Gastrocnemius medialis (tissue), 4 donors: ENCODE results near the gene GAS7. TPM values are rescaled to one million over a fixed set of nuclear protein-coding genes. Genes with fewer than 3 reads are reported as not detected.

Experiments used
- ATAC-seq, 2 donors: fragments of 150-250 bp; one replicate each; pipeline ENCODE4 v1.9.1; 2016
- DNase-seq, 2 donors: peaks; one replicate each; pipeline ENCODE4 v3.0.0-alpha.2; 2019
- H3K27ac ChIP-seq, 4 donors: fragments of 200-600 bp; sonication (generic); 1 replicate in 1 of 4; 2 replicates in 3 of 4; pipeline ENCODE4 v1.5.1; 2016 to 2018; ENCODE audit warnings: mild to moderate bottlenecking in 2 of 4, moderate library complexity in 1 of 4
- H3K27me3 ChIP-seq, 3 donors: fragments of 200-600 bp; sonication (generic) in 2 of 3; 1 replicate in 1 of 3; 2 replicates in 2 of 3; pipeline versions ENCODE4 v1.5.1 to v1.6.0; 2016 to 2019; ENCODE audit warnings: mild to moderate bottlenecking in 1 of 3, moderate library complexity in 1 of 3
- H3K36me3 ChIP-seq, 2 donors: fragments of 200-600 bp; sonication (generic) in 1 of 2; one replicate each; pipeline ENCODE4 v1.5.1; 2017 to 2018
- H3K4me1 ChIP-seq, 2 donors: fragments of 200-600 bp; sonication (generic) in 1 of 2; one replicate each; pipeline ENCODE4 v1.5.1; 2016 to 2017; ENCODE audit warnings: mild to moderate bottlenecking in 2 of 2
- H3K4me3 ChIP-seq, 4 donors: fragments of 200-600 bp; sonication (generic) in 3 of 4; 1 replicate in 1 of 4; 2 replicates in 3 of 4; pipeline ENCODE4 v1.5.1; 2016 to 2019; ENCODE audit warnings: mild to moderate bottlenecking in 2 of 4
- H3K9me3 ChIP-seq, 3 donors: fragments of 200-600 bp; sonication (generic) in 2 of 3; 1 replicate in 1 of 3; 2 replicates in 2 of 3; pipeline ENCODE4 v1.5.1; 2016 to 2019
- POLR2A ChIP-seq, 2 donors: fragments of 450-650 bp; IDR thresholded peaks; one replicate each; pipeline ENCODE4 v1.6.1; 2017; ENCODE audit warnings: antibody characterized with exemption in 2 of 2, mild to moderate bottlenecking in 2 of 2, moderate library complexity in 2 of 2
- in situ Hi-C, 4 donors: fragments of 200-750 bp; cut with MboI; loops; one replicate each; pipeline versions ENCODE4 v1.15.0 to v1.8.0; 2017; ENCODE audit warnings: low sequenced_read_pairs in 4 of 4
- intact Hi-C: fragments of 100-400 bp; cut with DNase I; formaldehyde crosslinking; loops from one replicate; pipeline ENCODE4 v1.15.1; 2023; ENCODE audit warnings: low total_unique reads
- total RNA-seq, 4 donors: library from RNA; depleted of rRNA; stranded (reverse); fragments of >200 nt; gene quantifications; one replicate each; pipeline versions ENCODE4 v1.1.0 to v1.2.3, GENCODE V29; 2016
- TF ChIP-seq, protein P1 (sequence below), 5 experiments: fragments of 450-650 bp in 3 of 5; fragments of 200-600 bp in 2 of 5; sonication (generic) in 2 of 5; IDR thresholded peaks in 4 of 5; conservative IDR thresholded peaks in 1 of 5; 1 replicate in 4 of 5; 2 replicates in 1 of 5; pipeline ENCODE4 v1.5.1; 2016 to 2019; ENCODE audit warnings: antibody characterized with exemption in 5 of 5, mild to moderate bottlenecking in 3 of 5, moderate library complexity in 3 of 5

GAS7 gene
- total RNA-seq, 4 donors from 2014 or later: 5.8 to 7.1 (median 6.1) TPM

DNA sequence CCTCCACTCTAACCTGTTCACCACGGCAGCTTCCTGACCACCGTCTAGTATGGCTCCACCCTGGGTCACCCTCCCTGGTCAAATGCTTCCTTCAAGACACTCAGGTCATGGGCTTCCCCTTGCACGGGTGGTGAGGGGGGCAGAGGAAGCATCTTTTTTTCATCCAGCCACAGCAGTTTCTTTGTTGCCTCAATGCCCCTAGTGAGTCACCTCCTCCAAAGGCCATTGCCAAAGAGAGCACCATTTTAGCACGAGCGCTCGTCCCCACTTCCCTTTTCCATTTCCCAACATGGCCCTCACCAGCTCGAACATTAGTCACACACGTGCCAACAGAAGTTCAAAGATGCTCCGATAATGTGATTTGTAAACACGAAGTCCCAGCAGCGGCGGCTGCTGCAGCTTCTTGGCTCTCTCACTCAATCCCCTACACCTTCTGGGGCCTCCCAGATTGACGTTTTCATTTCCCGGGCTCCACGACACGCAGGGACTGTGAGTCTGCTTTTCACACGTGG is 134.6 kb downstream of the GAS7 start:
- Histone ChIP-seq H3K27me3 (no peaks in the 10 kb centered on the region), H3K27ac (no peak overlapping the region), H3K9me3 (no peaks in the 10 kb centered on the region), H3K4me3 (no peak overlapping the region), H3K4me1 (no peaks in the 10 kb centered on the region), H3K36me3 (no peaks in the 10 kb centered on the region)
- intact Hi-C loops: no loop called here
- ATAC-seq: peak in 1 of 2 donors; percentile 29
- TF ChIP-seq, protein P1, sequence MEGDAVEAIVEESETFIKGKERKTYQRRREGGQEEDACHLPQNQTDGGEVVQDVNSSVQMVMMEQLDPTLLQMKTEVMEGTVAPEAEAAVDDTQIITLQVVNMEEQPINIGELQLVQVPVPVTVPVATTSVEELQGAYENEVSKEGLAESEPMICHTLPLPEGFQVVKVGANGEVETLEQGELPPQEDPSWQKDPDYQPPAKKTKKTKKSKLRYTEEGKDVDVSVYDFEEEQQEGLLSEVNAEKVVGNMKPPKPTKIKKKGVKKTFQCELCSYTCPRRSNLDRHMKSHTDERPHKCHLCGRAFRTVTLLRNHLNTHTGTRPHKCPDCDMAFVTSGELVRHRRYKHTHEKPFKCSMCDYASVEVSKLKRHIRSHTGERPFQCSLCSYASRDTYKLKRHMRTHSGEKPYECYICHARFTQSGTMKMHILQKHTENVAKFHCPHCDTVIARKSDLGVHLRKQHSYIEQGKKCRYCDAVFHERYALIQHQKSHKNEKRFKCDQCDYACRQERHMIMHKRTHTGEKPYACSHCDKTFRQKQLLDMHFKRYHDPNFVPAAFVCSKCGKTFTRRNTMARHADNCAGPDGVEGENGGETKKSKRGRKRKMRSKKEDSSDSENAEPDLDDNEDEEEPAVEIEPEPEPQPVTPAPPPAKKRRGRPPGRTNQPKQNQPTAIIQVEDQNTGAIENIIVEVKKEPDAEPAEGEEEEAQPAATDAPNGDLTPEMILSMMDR (IDR thresholded peaks at IDR 0.05 in 4 of 5, conservative IDR thresholded peaks at IDR 0.05 in 1 of 5): no peak
- no peak for TF ChIP-seq POLR2A (IDR thresholded peaks at IDR 0.05)
- DNase-seq: peak in 1 of 2 donors; percentile 46
- in situ Hi-C loops: no loop called here

DNA sequence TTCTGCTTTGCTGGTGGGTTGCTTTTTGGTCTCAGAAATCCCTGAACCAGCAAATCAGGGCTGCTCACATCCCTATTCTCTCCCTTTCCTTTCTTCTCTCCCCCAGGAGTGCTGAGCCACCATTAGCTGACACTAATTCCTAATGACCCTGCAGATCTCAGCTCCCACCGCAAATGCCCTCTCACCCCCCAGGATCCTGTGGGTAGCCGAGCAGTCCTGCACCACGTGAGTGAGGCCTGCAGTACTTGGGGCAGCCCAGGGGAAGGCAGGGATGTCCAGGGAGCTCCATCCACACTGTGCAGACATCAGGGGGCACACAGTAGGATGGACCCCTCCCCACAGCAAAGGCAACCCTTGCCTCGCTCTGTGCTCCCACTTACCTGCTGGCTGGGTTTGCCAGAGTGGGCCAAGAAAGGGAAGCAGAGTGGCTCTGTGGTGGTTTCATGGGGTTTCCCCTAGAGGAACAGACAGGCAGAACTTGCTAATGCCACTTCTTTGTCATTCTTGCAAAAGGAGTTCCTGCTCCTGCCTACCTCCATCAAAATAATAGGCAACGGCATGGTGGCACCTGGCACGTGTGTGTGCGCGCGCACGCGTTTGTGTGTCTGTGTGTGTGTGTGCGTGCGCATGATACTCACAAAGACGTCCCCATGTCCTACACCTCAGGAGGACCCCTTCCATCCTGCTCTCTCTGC is 135.6 kb downstream of the GAS7 start:
- Histone ChIP-seq H3K27ac (no peak overlapping the region), H3K4me3 (no peak overlapping the region), H3K9me3 (no peaks in the 10 kb centered on the region), H3K27me3 (no peaks in the 10 kb centered on the region), H3K4me1 (no peaks in the 10 kb centered on the region), H3K36me3 (no peaks in the 10 kb centered on the region)
- DNase-seq (no peak), ATAC-seq (no peak)
- in situ Hi-C loops (no loop called here), intact Hi-C loops (no loop called here)
- TF ChIP-seq POLR2A (IDR thresholded peaks at IDR 0.05): no peak
- TF ChIP-seq, protein P1 (IDR thresholded peaks at IDR 0.05 in 4 of 5, conservative IDR thresholded peaks at IDR 0.05 in 1 of 5): no peak

- H3K27me3 ChIP-seq: no peaks in the 10 kb centered on the region
- intact Hi-C loops (no loop called here), in situ Hi-C loops (no loop called here)
- TF ChIP-seq, protein P1 (IDR thresholded peaks at IDR 0.05 in 4 of 5, conservative IDR thresholded peaks at IDR 0.05 in 1 of 5): no peak
- TF ChIP-seq POLR2A (IDR thresholded peaks at IDR 0.05): no peak
- DNase-seq (no peak), ATAC-seq (peak in 1 of 2 donors; percentile 30)
- H3K4me3 ChIP-seq: no peak overlapping the region
- H3K4me1 ChIP-seq: no peaks in the 10 kb centered on the region
- peak overlapping the region; percentile 37 to 64 (median 41) for H3K27ac ChIP-seq
- H3K36me3 ChIP-seq: no peaks in the 10 kb centered on the region
- H3K9me3 ChIP-seq: no peaks in the 10 kb centered on the region
Measured at GRCh38 chr17:10061111-10061845, 137.1 kb downstream of the GAS7 start.

- DNase-seq (no peak), ATAC-seq (no peak)
- in situ Hi-C loops: no loop called here
- no peaks in the 10 kb centered on the region for H3K27me3 ChIP-seq
- TF ChIP-seq, protein P1 (IDR thresholded peaks at IDR 0.05 in 4 of 5, conservative IDR thresholded peaks at IDR 0.05 in 1 of 5): no peak
- no peak for TF ChIP-seq POLR2A (IDR thresholded peaks at IDR 0.05)
- no peaks in the 10 kb centered on the region for H3K36me3 ChIP-seq
- no peaks in the 10 kb centered on the region for H3K9me3 ChIP-seq
- H3K4me1 ChIP-seq: no peaks in the 10 kb centered on the region
- no peak overlapping the region for H3K4me3 ChIP-seq
- intact Hi-C loops: no loop called here
- H3K27ac ChIP-seq: peak overlapping the region in 2 of 4 donors; percentile 61 to 64
Measured at GRCh38 chr17:10060526-10060925, 137.9 kb downstream of the GAS7 start.
